Omental fat pad (tissue), 4 donors: Measurements from ENCODE around the gene USP32. TPM values are rescaled to one million over a fixed set of nuclear protein-coding genes. Genes with fewer than 3 reads are reported as not detected.

ENCODE experiments used
- ATAC-seq: fragments of 150-250 bp; one replicate; pipeline ENCODE4 v1.9.1; 2016; ENCODE audit warnings: mild to moderate bottlenecking, moderate library complexity; ENCODE audit not compliant: low FRiP score
- DNase-seq: peaks from one replicate; pipeline ENCODE4 v3.0.0-alpha.2; 2019; ENCODE audit warnings: low spot score
- CTCF ChIP-seq, 3 donors: fragments of 450-650 bp; IDR thresholded peaks; one replicate each; pipeline ENCODE4 v1.5.1; 2016 to 2017; ENCODE audit warnings: antibody characterized with exemption in 3 of 3, mild to moderate bottlenecking in 3 of 3, moderate library complexity in 2 of 3
- total RNA-seq, 4 donors: library from RNA; depleted of rRNA; stranded (reverse); fragments of >200 nt; gene quantifications; one replicate each; pipeline ENCODE4 v1.1.0, GENCODE V29; 2016

Gene USP32
- total RNA-seq, 4 donors from 2014 or later: 53.3 to 91.6 (median 69.7) TPM

GRCh38 chr17:60155815-60156214 is 236.1 kb downstream of the USP32 start:
- DNase-seq: no peak
- no peak for TF ChIP-seq CTCF (IDR thresholded peaks at IDR 0.05)
- no peak for ATAC-seq

- no peak for TF ChIP-seq CTCF (IDR thresholded peaks at IDR 0.05)
- DNase-seq (no peak), ATAC-seq (no peak)
These were observed 236.5 kb downstream of the USP32 start for GRCh38 chr17:60155427-60155814.

- DNase-seq: no peak
- no peak for ATAC-seq
- TF ChIP-seq CTCF (IDR thresholded peaks at IDR 0.05): no peak
These were observed 237.1 kb downstream of the USP32 start for GRCh38 chr17:60154616-60155426.

- TF ChIP-seq CTCF (IDR thresholded peaks at IDR 0.05): no peak
- no peak for ATAC-seq
- no peak for DNase-seq
These were observed 238.1 kb downstream of the USP32 start for GRCh38 chr17:60153606-60154390.

- no peak for TF ChIP-seq CTCF (IDR thresholded peaks at IDR 0.05)
- DNase-seq: no peak
- no peak for ATAC-seq
These were observed 240.6 kb downstream of the USP32 start for GRCh38 chr17:60151355-60151754.

GRCh38 chr17:60149691-60150582 is 242.0 kb downstream of the USP32 start, which contains the start of gene CA4:
CA4 (plus strand) TSS chr17:60149973; CDS start chr17:60150035, 62 bp downstream.
- ATAC-seq (no peak), DNase-seq (no peak)
- TF ChIP-seq CTCF (IDR thresholded peaks at IDR 0.05): no peak
